Stimulated activated CD8-positive, alpha-beta memory T cell treated with anti-CD3 and anti-CD28 coated beads, Interleukin-4, amount 100 ng/mL, for 1 hour (primary cell): Measurements from ENCODE around the gene C4orf17.
"Not testable (repeated sequence)": the region's sequence is repeated elsewhere in the genome, so short reads cannot be mapped to it uniquely, and the experiment has no call there.

ENCODE experiments used
- DNase-seq, 2 donors: peaks; one replicate each; pipeline ENCODE4 v3.0.0-alpha.2; 2020; ENCODE audit warnings: low read depth in 2 of 2, low spot score in 1 of 2

The C4orf17 gene

DNA sequence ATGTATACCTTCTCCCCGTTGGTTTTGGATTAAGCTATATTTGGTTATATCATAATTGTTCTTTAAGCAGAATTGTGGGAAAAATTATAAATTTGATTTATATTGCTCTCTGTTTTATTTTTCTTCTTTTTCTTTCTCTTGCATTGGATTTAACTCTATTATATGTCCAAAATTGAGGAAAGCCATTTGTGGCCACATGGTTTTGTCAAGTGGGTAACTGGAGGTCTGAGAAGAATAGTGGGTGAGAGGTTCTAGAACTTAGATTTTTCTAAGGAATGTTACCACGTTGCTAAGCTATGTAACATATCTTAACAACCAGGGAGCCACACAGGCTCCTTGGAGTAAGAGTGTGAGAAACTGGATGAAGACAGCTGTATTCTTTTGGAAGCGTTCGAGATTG is at the start of gene C4orf17:
C4orf17 (plus strand) TSS at position 301 of the 400 bp plus-strand sequence. CDS start 2,061 bp downstream, outside the sequence.
- no peak for DNase-seq

GRCh38 chr4:99461623-99462401 is 49.0 kb upstream of the C4orf17 start:
- no peak for DNase-seq

DNA sequence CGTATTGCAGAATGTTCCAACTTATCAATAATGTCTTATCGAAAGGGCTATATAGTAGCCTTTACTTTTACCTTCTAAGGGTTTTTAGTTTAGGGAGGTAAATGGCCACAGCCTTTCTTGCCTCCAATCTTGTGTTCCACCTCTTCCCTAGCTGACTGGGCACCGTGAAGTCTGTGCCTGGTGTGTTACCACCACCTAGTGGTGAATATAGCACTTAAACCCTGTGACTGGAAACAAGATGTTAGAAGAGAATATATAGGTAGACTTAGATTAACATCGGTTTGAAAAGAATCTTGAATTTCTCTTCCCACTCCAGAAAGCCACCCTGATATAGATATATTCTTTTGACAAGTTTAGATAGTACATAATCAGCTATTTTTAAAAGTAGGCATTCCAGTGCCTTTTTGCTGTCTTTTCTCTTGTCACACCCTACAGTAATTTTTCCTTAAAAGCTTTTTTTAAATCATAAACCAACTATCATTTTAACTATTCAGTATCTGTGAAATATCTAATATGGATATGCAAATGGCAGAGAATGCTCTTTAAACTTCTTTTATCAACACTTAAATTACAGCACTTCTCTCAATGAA is 47.9 kb upstream of the C4orf17 start:
- DNase-seq, result peak in 1 of 2 donors; percentile 9

- DNase-seq, result no peak
Measured at GRCh38 chr4:99463566-99463965, 47.3 kb upstream of the C4orf17 start.

GRCh38 chr4:99467887-99468286 is 42.9 kb upstream of the C4orf17 start:
- DNase-seq, result no peak

DNA sequence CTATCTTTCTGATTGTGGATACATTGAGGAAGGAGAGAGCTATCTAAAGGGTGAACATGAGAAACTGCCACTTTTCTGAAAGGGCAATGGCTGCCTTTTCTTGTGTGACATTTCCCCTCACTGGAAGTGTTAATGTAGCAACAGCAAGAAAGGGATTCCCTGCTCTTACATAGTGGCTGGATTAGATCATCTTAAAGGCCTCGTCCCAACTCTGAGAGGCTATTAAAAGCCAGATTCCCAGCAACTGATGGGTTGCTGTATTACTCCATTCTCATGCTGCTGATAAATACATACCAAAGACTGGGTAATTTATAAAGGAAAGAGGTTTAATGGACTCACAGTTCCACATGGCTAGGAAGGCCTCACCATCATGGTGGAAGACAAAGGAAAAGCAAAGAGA is 41.9 kb upstream of the C4orf17 start:
- DNase-seq, result no peak

DNA sequence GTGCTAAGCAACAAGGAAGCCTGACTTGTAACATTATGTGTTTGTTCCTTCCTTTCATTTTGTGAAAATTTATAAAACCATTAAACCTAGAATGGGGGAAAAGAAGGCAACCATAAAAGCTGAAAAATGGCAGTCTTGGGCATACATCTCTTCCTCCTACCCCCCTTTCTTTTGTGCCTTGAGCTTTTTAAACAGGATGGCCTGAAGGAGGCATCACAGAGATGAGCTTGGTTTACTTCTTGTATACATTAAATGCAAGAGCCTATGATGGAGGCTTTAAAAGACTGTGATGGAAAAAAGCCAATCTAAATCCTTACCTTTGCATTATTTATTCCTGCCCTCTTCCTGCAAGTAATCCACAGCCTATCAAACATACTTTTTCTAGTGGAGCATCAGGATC is 39.5 kb upstream of the C4orf17 start:
- DNase-seq, result no peak

DNA sequence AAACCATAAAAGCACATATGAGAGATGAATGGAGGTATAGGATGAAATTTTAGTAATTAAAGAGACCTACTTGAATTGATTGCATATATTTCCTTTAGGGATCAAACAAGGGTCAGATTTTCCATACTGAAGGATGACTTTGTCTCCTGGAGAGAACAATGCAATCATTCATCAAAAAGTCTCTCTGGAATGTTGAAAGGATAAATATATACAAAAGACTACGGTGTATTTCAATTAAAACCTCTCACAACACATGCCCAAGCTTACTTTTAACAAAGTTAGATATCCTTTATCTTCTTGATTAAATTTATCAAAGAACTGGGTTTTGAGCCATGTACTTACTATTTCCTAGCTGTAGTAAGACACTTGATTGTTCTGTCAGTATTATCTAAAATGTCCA is 38.9 kb upstream of the C4orf17 start:
- DNase-seq, result no peak

GRCh38 chr4:99473131-99473530 is 37.7 kb upstream of the C4orf17 start:
- no peak for DNase-seq

- no peak for DNase-seq
Measured at GRCh38 chr4:99483636-99484035, 27.2 kb upstream of the C4orf17 start.

DNA sequence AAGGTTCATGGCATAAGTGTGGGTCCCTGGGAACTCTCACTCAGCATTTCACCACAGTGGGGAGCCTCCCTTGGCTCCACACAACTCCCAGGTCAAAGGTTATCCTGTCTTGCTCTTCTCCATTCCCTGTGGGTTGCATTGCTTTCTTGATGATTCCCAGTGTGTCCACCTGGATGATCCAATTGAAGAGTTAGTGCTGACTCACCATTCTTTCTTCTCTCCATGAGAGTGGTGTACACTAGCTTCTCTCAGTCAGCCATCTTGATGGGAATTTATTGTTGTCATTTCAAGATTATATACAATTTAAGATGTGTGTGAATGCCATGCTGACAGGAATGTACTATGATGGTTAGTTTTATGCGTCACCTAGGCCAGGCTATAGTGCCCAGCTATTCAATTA is 25.6 kb upstream of the C4orf17 start:
- DNase-seq, result no peak

DNA sequence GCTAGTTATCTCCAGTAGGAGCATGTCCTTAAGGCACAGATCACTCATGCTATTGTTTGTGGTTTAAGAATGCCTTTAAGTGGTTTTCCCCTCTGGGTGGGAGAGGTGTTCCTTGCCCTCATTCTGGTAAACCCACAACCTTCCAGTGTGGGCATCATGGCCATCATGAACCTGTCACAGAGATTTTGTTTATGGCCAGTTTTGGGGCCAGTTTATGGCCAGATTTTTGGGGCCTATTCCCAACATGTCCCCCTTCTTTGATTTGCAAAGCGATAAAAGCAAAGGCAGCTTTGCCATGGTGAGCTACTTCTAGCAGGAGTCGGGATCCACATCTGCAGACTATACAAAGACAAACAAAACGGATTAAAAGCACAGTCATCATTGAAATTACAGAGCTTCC is 24.2 kb upstream of the C4orf17 start:
- DNase-seq, result not testable (repeated sequence)

- DNase-seq, result no peak
Measured at GRCh38 chr4:99490286-99490685, 20.5 kb upstream of the C4orf17 start.

GRCh38 chr4:99504804-99505502 is 5.9 kb upstream of the C4orf17 start:
- DNase-seq, result no peak

DNA sequence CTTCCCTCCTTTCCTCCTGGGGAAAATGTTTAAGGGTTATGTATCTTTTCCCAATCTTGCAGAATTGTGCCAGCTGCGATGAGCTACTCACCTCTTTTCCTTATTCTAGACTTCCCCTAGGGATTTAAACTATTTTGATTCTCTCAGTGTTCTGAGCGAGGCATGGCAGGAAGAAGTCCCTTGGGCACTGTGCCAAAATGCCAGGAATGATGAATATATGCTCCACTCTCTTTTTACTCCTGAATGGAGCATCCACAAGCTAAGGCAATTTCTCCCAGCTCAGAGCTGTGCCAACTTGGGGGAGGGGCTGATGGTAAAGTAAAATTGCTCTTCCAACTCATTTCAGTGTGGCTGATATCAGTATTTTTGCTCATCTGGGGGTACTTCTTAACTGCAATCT is 4.0 kb upstream of the C4orf17 start:
- no peak for DNase-seq

GRCh38 chr4:99507349-99507748 is 3.5 kb upstream of the C4orf17 start:
- DNase-seq, result no peak

GRCh38 chr4:99507762-99508161 is 3.1 kb upstream of the C4orf17 start:
- no peak for DNase-seq

DNA sequence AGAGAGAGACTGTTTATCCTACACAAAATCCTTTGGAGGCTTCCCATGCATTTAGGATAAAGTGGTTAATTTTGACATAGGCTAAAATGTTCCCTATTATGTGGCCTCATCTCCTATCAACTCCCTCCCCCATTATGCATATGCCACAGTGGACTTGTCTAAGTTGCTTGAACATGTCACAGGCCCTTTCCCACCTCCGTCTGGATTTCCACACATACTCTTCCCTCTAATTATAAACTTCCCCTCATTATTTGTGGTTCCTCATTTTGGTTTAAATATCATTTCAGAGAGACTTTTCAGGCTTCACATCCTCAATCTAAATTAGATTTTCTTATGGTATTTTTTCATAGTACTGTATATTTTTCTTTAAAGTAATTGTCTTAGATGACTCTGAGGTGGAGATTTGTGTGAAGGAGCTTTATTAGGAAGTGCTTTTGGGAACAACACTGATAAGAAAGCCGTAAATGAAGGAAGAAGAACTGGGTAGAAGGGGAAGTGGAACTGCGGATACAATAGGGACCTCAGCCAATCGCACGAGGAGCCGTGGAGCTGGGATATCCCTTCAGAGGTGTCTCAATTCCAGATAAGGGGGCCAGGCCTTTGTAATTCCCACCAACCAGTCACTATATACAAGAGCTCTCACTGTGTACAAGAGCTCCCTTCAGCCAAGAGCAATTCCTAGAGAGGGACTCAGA is 7.9 kb downstream of the C4orf17 start:
- no peak for DNase-seq

DNA sequence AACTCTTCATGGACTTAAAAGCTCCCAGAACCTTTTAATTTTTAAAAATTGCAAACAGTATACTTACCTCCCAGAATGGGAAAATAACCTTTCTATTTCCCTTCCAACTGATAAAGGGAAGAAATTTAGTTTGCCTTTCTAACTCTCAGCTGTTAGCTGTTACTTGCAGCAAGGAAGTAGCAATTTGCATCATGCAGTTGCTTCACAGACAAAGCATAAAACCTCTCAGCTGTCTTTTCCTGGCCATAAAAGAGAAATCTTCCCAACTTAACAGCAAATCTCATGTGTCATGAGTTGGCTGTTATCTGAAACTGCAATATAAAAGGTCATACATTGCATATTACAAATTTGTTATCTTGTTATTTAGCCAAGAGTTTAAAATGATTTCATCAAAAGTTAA is 18.4 kb downstream of the C4orf17 start:
- no peak for DNase-seq

DNA sequence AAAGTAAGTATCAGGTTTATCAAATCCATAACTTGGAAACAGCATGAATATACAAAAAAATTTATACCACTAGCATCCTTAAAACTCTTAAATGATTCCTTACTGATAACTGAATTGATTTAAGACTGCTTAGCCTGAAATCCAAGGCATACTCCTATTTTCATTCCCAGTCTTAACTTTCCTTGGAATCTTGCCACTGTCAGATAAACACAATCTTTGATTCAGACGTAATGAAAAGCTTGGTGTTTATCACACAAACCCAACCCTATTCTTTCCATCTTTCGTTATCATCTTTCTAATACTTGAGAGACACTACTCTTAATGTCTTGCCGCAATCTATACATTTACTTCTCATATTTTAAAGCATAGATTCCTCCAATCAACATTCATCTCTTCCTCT is 19.1 kb downstream of the C4orf17 start:
- no peak for DNase-seq

DNA sequence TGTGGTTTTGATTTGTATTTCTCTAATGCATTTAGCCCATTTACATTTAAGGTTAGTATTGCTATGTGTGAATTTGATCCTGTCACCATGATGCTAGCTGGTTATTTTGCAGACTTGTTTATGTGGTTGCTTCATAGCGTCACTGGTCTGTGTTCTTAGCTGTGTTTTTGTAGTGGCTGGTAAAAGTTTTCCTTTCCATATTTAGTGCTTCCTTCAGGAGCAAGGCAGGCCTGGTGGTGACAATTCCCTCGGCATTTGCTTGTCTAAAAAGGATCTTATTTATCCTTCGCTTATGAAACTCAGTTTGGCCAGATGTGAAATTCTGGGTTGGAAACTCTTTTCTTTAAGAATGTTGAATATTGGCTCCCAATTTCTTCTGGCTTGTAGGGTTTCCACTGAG is 23.9 kb downstream of the C4orf17 start:
- DNase-seq, result not testable (repeated sequence)

DNA sequence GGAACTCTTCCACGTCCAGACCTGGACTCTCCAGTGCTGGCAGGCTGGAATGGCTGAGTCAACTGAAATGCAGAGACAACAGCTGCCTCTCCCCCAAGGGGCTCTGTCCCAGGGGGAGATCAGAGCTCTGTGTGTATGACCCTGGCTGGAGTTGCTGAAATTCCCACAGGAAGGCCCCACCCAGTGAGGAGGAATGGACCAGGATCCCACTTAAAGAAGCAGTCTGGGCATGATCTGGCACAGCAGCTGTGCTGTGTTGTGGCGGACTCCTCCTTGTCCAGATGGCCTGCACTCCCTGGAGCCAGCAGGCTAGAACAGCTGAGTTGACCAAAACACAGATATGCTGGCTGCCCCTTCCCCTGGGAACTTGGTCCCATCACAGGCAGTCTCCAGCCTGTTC is 25.4 kb downstream of the C4orf17 start:
- no peak for DNase-seq
